ENCODE results near the gene RBBP8NL.

The RBBP8NL gene

GRCh38 chr20:62406635-62407176, 20.6 kb downstream of the RBBP8NL start (continued):
- TF ChIP-seq ZNF565 (CRISPR knock-in tag; conservative IDR thresholded peaks at IDR 0.05; ENCODE audit: low read depth) (no peak), TOX (CRISPR knock-in tag; IDR thresholded peaks at IDR 0.05; ENCODE audit: borderline replicate concordance) (no peak), ESRRG (CRISPR knock-in tag; IDR thresholded peaks at IDR 0.05) (no peak), TSHZ2 (CRISPR knock-in tag; IDR thresholded peaks at IDR 0.05) (no peak)
- TF ChIP-seq, protein P1, sequence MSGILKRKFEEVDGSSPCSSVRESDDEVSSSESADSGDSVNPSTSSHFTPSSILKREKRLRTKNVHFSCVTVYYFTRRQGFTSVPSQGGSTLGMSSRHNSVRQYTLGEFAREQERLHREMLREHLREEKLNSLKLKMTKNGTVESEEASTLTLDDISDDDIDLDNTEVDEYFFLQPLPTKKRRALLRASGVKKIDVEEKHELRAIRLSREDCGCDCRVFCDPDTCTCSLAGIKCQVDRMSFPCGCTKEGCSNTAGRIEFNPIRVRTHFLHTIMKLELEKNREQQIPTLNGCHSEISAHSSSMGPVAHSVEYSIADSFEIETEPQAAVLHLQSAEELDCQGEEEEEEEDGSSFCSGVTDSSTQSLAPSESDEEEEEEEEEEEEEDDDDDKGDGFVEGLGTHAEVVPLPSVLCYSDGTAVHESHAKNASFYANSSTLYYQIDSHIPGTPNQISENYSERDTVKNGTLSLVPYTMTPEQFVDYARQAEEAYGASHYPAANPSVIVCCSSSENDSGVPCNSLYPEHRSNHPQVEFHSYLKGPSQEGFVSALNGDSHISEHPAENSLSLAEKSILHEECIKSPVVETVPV (CRISPR knock-in tag; IDR thresholded peaks at IDR 0.05) = no peak

- ATAC-seq = no peak
- no peak for TF ChIP-seq TSHZ2 (CRISPR knock-in tag; IDR thresholded peaks at IDR 0.05)
- TF ChIP-seq TOX (CRISPR knock-in tag; IDR thresholded peaks at IDR 0.05; ENCODE audit: borderline replicate concordance) = no peak
- TF ChIP-seq PATZ1 (CRISPR knock-in tag; IDR thresholded peaks at IDR 0.05; ENCODE audit: borderline replicate concordance) = no peak
- TF ChIP-seq GLIS3 (CRISPR knock-in tag; IDR thresholded peaks at IDR 0.05) = no peak
- TF ChIP-seq ZFP3 (CRISPR knock-in tag; IDR thresholded peaks at IDR 0.05) = no peak
- no peak for TF ChIP-seq ZFP30 (CRISPR knock-in tag; IDR thresholded peaks at IDR 0.05)
- no peak for TF ChIP-seq ARNTL (CRISPR knock-in tag; IDR thresholded peaks at IDR 0.05; ENCODE audit: borderline replicate concordance, low read depth)
- TF ChIP-seq ZNF8 (CRISPR knock-in tag; IDR thresholded peaks at IDR 0.05) = no peak
- no peak for TF ChIP-seq CSDC2 (CRISPR knock-in tag; IDR thresholded peaks at IDR 0.05)
- TF ChIP-seq, protein P1 (CRISPR knock-in tag; IDR thresholded peaks at IDR 0.05) = no peak
- TF ChIP-seq ZNF70 (CRISPR knock-in tag; IDR thresholded peaks at IDR 0.05) = no peak
- TF ChIP-seq ZC3H10 (CRISPR knock-in tag; IDR thresholded peaks at IDR 0.05) = no peak
- TF ChIP-seq, protein P2, sequence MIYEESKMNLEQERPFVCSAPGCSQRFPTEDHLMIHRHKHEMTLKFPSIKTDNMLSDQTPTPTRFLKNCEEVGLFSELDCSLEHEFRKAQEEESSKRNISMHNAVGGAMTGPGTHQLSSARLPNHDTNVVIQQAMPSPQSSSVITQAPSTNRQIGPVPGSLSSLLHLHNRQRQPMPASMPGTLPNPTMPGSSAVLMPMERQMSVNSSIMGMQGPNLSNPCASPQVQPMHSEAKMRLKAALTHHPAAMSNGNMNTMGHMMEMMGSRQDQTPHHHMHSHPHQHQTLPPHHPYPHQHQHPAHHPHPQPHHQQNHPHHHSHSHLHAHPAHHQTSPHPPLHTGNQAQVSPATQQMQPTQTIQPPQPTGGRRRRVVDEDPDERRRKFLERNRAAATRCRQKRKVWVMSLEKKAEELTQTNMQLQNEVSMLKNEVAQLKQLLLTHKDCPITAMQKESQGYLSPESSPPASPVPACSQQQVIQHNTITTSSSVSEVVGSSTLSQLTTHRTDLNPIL (CRISPR knock-in tag; IDR thresholded peaks at IDR 0.05; ENCODE audit: low read depth) = no peak
- TF ChIP-seq ZNF565 (CRISPR knock-in tag; conservative IDR thresholded peaks at IDR 0.05; ENCODE audit: low read depth) = no peak
- no peak for TF ChIP-seq ESRRG (CRISPR knock-in tag; IDR thresholded peaks at IDR 0.05)
- no peak for TF ChIP-seq SNAI2 (CRISPR knock-in tag; IDR thresholded peaks at IDR 0.05)
- no peak for TF ChIP-seq RARB (CRISPR knock-in tag; IDR thresholded peaks at IDR 0.05)
Observed at GRCh38 chr20:62405981-62406513, 21.3 kb downstream of the RBBP8NL start.

All from SK-N-SH treated with all-trans-retinoic acid at 6 μM for 48 hours (cell line).